GM23338 (cell line): Measurements from ENCODE around the gene CHMP3.
"Not testable (repeated sequence)": the region's sequence is repeated elsewhere in the genome, so short reads cannot be mapped to it uniquely, and the experiment has no call there.

ENCODE experiments used
- CTCF ChIP-seq, 2 experiments: fragments of 200-600 bp in 1 of 2; sonication (generic) in 1 of 2; conservative IDR thresholded peaks; 2 replicates each; pipeline versions ENCODE4 v1.5.1 to v1.6.1; 2016 to 2017; ENCODE audit warnings: antibody characterized with exemption in 2 of 2, low read depth in 2 of 2, mild to moderate bottlenecking in 2 of 2, moderate library complexity in 1 of 2
- EZH2 ChIP-seq: fragments of 200-600 bp; sonication (generic); IDR thresholded peaks from one replicate; pipeline ENCODE4 v1.8.0; 2017; ENCODE audit warnings: antibody characterized with exemption, mild to moderate bottlenecking, low read depth; ENCODE audit not compliant: unreplicated experiment
- EZH2phosphoT487 ChIP-seq: fragments of 200-600 bp; sonication (generic); IDR thresholded peaks from one replicate; pipeline ENCODE4 v1.8.1; 2018; ENCODE audit warnings: antibody characterized with exemption; ENCODE audit not compliant: unreplicated experiment
- POLR2AphosphoS5 ChIP-seq: IDR thresholded peaks from 2 replicates; pipeline ENCODE4 v1.6.1; 2016; ENCODE audit warnings: antibody characterized with exemption, low read depth
- REST ChIP-seq: IDR thresholded peaks from one replicate; pipeline ENCODE4 v1.6.1; 2018; ENCODE audit warnings: antibody characterized with exemption; ENCODE audit not compliant: unreplicated experiment
- TF ChIP-seq, protein P1 (sequence below): IDR thresholded peaks from 2 replicates; pipeline ENCODE4 v1.6.1; 2016; ENCODE audit warnings: antibody characterized with exemption

- TF ChIP-seq, protein P1, sequence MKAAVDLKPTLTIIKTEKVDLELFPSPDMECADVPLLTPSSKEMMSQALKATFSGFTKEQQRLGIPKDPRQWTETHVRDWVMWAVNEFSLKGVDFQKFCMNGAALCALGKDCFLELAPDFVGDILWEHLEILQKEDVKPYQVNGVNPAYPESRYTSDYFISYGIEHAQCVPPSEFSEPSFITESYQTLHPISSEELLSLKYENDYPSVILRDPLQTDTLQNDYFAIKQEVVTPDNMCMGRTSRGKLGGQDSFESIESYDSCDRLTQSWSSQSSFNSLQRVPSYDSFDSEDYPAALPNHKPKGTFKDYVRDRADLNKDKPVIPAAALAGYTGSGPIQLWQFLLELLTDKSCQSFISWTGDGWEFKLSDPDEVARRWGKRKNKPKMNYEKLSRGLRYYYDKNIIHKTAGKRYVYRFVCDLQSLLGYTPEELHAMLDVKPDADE, result not testable (repeated sequence)
- not testable (repeated sequence) for TF ChIP-seq CTCF (conservative IDR thresholded peaks at IDR 0.05; ENCODE audit: low read depth in 2 of 2); POLR2AphosphoS5; REST; EZH2phosphoT487; EZH2
Observed at GRCh38 chr2:86549440-86549839, 13.8 kb downstream of the CHMP3 start.
